Activated naive CD4-positive, alpha-beta T cell treated with anti-CD3 and anti-CD28 coated beads, Interleukin-2, amount 10 ng/mL, durations not matched to agents 7 days and 5 days (primary cell): ENCODE data around the gene TMEM151B.

Experiments used
- CTCF ChIA-PET: fragments of 350-600 bp; sonication (Branson Sonifier 250); formaldehyde crosslinking; loops from one replicate; lab custom pipeline; 2021; ENCODE audit warnings: antibody characterized with exemption; lab: Charles Lee
- DNase-seq: peaks from one replicate; pipeline ENCODE4 v3.0.0-alpha.2; 2020
- H3K27ac Mint-ChIP-seq: one replicate; pipeline ENCODE4 v1.8.0; 2021; ENCODE audit warnings: mild to moderate bottlenecking, moderate library complexity, mixed read lengths
- H3K27me3 Mint-ChIP-seq: one replicate; pipeline ENCODE4 v1.8.0; 2021; ENCODE audit warnings: mild to moderate bottlenecking, mixed read lengths
- H3K36me3 Mint-ChIP-seq: one replicate; pipeline ENCODE4 v1.8.0; 2021; ENCODE audit warnings: mixed read lengths
- H3K4me1 Mint-ChIP-seq: one replicate; pipeline ENCODE4 v1.8.0; 2021; ENCODE audit warnings: mixed read lengths
- H3K4me3 Mint-ChIP-seq: one replicate; pipeline ENCODE4 v1.8.0; 2021; ENCODE audit warnings: mild to moderate bottlenecking, moderate library complexity, mixed read lengths
- H3K9me3 Mint-ChIP-seq: one replicate; pipeline ENCODE4 v1.8.0; 2021; ENCODE audit warnings: mixed read lengths

Gene TMEM151B

DNA sequence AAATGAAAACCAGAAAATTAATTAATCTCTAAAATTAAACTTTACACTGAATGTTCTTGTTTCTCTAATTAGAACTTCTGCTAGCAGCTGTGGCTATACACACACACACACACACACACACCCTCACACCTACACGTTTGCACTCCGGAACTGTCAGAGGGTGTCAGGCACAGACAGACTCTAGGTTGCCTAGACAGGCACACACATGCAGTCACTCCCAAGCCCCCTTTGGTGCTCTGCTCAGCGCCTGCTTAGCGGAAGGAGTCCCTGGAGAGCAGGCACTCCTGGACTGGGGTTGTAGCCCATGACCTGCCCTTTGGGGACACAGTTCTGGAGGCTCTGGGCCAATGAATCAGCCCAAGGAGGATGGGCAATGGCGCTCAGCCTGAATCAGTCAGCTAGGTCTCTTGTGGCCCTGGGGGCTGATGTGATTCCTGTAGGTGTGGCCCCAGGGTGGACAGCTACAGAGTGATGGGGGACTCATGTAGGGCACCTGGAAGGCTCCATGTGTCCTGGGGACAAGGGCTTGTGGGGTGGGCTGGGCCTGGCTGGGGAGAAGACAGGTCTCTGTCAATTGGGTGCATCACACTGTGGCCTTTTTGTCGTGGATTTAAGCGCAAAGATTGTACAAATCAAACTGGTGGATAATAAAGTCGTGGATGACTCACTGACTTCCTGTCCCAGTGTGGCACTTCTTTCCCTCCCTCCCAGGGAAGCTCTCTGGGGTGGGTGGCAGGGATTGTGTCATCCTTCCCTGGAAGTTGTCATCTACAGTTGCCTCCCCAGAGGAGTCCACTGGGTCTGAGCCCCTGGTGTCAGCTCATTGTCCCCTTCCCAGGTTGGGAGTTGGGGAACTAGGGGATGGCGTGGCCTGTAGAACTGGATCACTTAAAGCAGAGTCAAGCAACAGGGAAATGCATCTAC, 8.8 kb downstream of the TMEM151B start:
- Mint-ChIP-seq H3K4me1 (peaks cover 5% of the 10 kb centered on the region), H3K4me3 (no peak overlapping the region), H3K27ac (no peak overlapping the region), H3K27me3 (peaks cover 86% of the 10 kb centered on the region), H3K36me3 (no peaks in the 10 kb centered on the region), H3K9me3 (no peaks in the 10 kb centered on the region)
- CTCF ChIA-PET = interaction anchor here (0.7 to 1.5 kb wide), 4 partner anchors 14 to 61 kb away, joined by 3 to 5 read pairs (median 4); no protein-coding TSS in a partner anchor
- DNase-seq = no peak

DNA sequence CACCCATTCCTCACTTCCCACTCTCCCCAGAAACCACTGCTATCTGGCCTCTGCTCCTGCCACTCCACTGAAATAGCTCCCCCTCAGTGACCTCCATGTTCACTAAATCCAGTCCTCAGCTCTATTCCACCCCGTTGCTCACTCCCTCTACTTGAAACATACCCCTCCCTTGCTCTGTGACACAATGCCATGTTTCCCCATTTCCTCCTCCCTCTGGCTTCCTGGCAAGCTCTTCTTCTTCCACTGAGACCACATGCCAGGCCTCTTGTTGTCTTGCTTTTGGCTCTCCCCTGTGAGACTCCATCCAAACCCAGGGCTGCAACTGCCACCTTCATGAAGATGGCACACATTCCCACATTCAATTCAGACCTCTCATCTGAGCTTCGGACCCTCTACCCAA, 13.9 kb downstream of the TMEM151B start:
- Mint-ChIP-seq H3K27ac (no peak overlapping the region), H3K36me3 (no peaks in the 10 kb centered on the region), H3K4me3 (no peak overlapping the region), H3K9me3 (no peaks in the 10 kb centered on the region), H3K4me1 (no peaks in the 10 kb centered on the region), H3K27me3 (peaks cover 72% of the 10 kb centered on the region)
- CTCF ChIA-PET = interaction anchor here (1.1 kb wide), 1 partner anchor 16 kb away, joined by 4 read pairs; no protein-coding TSS in a partner anchor
- no peak for DNase-seq

DNA sequence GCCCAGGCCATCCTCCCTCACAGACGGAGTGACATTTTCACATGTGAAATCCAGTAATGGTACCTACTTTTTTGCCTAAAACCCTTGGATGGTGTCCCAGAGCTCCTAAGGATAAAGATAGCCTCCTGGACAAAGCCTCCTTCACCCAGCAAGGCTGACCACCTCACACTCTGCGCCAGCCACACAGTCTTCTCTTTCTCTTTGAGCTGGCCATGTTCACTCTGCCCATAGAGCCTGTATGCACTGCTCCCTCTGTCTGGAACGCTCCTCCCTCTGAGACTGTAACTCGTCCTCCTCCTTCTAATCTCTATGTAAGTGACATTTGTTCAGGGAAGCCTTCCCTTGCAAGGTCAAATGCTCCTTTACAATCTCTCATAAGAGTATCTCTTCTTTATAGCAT, 14.6 kb downstream of the TMEM151B start:
- Mint-ChIP-seq H3K4me1 (no peaks in the 10 kb centered on the region), H3K36me3 (no peaks in the 10 kb centered on the region), H3K27me3 (peaks cover 71% of the 10 kb centered on the region), H3K4me3 (no peak overlapping the region), H3K27ac (no peak overlapping the region), H3K9me3 (no peaks in the 10 kb centered on the region)
- CTCF ChIA-PET = no interaction called here
- no peak for DNase-seq

DNA sequence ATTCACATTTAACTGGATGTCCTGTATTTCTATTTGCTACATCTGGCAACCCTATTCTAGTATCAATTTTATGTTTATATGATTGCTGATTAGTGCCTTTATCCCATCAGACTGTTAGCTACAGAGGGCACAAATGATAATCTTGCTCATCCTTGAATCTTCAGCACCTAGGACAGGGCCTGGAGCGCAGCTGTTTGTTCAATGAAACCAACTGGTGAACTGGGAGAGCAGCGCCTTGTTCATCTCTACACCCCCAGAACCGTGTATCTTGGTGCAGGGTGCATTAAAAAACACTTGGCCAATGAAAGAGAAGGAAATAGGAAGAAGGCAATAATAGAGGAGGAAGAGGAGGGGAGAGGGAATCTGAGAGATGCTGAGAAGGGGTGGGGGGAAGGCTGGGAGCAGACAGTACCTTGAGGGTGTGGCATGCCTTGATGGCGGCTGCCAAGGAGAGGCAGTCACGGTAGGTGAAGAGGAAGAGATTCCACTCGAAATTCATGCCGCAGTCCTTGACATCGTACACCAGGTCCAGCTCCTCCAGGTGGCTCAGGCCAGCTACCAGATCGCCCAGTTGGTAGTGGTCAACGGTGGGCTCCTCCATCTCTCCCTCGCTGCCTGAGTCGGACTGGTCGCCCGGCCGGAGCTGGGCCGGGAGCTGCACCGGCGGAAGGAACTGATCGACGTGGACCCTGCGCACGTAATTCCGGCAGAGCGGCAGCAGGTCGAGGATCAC, 15.5 kb downstream of the TMEM151B start:
- peak; percentile 43 for DNase-seq
- Mint-ChIP-seq H3K4me3 (no peak overlapping the region), H3K27ac (no peak overlapping the region), H3K9me3 (no peaks in the 10 kb centered on the region), H3K4me1 (no peaks in the 10 kb centered on the region), H3K27me3 (peaks cover 71% of the 10 kb centered on the region), H3K36me3 (no peaks in the 10 kb centered on the region)
- CTCF ChIA-PET = no interaction called here

DNA sequence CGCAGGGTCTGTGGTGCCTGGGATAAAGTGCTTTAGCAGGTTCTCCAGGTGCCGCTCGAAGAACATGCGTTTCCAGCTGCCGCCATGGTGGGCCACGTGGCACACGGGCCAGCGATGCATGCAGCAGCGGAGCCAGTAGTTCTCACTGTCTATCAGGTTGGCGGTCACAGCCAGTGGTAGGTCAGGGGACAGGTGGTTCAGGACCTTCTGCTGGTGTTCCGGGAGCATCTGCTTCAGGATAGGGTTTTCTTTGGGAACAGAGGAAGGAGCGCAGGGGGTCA, 16.0 kb downstream of the TMEM151B start:
- DNase-seq = no peak
- Mint-ChIP-seq H3K27me3 (peaks cover 74% of the 10 kb centered on the region), H3K9me3 (no peaks in the 10 kb centered on the region), H3K27ac (no peak overlapping the region), H3K36me3 (no peaks in the 10 kb centered on the region), H3K4me3 (no peak overlapping the region), H3K4me1 (no peaks in the 10 kb centered on the region)
- CTCF ChIA-PET = no interaction called here

DNA sequence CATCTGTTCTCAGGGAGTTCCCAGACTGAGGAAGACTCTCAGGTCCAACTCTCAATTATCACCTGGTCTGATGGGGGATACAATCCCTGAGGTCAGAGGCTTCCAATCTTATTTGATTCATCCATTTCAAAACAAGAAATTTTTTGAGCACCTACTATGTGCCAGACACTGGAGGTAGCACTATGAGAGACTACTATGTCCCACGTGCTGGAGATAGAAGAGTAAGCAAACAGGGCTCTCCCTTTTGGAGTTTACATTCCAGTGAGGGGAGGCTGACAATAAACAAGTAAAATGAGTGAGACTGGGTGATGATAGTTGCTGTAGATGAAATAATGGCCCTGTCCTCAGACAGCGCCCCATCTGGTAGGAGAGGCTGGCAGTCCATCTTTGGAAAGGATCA, 16.5 kb downstream of the TMEM151B start:
- Mint-ChIP-seq H3K27me3 (peaks cover 79% of the 10 kb centered on the region), H3K4me3 (no peak overlapping the region)

DNA sequence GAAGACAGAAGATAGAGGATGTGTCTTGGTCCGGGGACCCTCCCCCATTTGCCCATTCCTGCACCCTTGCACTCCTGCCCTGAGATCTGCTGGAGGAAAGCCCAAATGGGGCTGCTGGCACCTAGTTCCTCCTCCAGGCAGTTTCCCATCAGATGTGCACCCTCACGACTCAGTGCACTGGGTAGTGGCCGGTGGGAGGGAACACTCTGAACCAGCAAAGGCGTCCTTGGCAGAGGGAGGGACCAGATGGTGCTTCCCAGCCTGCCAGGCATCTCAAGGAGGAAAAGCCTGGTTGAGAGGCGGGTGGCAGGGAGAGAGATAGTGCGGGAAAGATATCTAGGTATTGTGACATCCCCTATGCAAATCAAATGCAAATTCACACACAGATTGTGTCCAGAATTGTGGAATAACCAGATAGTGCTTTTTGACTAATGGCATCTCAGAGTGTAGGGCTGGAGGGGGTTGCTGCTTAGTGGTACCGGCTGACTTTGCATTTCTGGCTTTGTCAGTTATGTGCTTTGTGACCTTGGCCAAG, 19.5 kb downstream of the TMEM151B start:
- DNase-seq = no peak

More for the DNA sequence above, 16.5 kb downstream of the TMEM151B start:
- DNase-seq = no peak
- no peaks in the 10 kb centered on the region for H3K36me3 Mint-ChIP-seq
- CTCF ChIA-PET = no interaction called here
- H3K9me3 Mint-ChIP-seq = no peaks in the 10 kb centered on the region
- no peak overlapping the region for H3K27ac Mint-ChIP-seq
- no peaks in the 10 kb centered on the region for H3K4me1 Mint-ChIP-seq

DNA sequence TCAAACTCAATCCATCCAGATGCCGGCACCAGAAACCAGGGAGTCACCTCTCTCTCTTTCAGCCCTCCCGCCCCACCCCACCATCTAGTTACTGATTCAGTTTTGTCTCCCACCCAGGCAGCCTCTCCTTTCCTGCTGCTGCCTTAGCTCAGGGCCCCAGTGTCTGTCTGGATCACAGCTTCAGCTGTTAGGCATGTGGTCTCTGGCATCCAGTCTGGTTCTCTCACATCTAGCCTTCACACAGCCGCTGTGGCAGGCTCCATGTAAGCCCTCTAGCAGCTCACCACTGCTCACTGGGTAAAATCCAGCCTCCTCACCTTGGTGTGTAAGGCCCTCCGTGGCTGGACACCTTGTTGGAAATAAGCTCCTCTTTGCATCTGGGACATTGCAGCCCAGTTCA, 21.6 kb downstream of the TMEM151B start:
- H3K27me3 Mint-ChIP-seq = peaks cover 81% of the 10 kb centered on the region
- no peak overlapping the region for H3K4me3 Mint-ChIP-seq
- no peaks in the 10 kb centered on the region for H3K36me3 Mint-ChIP-seq
- H3K9me3 Mint-ChIP-seq = no peaks in the 10 kb centered on the region
- no peaks in the 10 kb centered on the region for H3K4me1 Mint-ChIP-seq
- no peak overlapping the region for H3K27ac Mint-ChIP-seq
- no peak for DNase-seq
- CTCF ChIA-PET = interaction anchor here (0.8 to 1.6 kb wide), 4 partner anchors 12 to 24 kb away, joined by 3 to 6 read pairs (median 4); partner anchors contain the start of gene AARS2

More for the DNA sequence above, 19.5 kb downstream of the TMEM151B start:
- H3K27ac Mint-ChIP-seq = no peak overlapping the region
- peaks cover 79% of the 10 kb centered on the region for H3K27me3 Mint-ChIP-seq
- no peaks in the 10 kb centered on the region for H3K4me1 Mint-ChIP-seq
- CTCF ChIA-PET = no interaction called here
- H3K9me3 Mint-ChIP-seq = no peaks in the 10 kb centered on the region
- no peak overlapping the region for H3K4me3 Mint-ChIP-seq
- H3K36me3 Mint-ChIP-seq = no peaks in the 10 kb centered on the region

DNA sequence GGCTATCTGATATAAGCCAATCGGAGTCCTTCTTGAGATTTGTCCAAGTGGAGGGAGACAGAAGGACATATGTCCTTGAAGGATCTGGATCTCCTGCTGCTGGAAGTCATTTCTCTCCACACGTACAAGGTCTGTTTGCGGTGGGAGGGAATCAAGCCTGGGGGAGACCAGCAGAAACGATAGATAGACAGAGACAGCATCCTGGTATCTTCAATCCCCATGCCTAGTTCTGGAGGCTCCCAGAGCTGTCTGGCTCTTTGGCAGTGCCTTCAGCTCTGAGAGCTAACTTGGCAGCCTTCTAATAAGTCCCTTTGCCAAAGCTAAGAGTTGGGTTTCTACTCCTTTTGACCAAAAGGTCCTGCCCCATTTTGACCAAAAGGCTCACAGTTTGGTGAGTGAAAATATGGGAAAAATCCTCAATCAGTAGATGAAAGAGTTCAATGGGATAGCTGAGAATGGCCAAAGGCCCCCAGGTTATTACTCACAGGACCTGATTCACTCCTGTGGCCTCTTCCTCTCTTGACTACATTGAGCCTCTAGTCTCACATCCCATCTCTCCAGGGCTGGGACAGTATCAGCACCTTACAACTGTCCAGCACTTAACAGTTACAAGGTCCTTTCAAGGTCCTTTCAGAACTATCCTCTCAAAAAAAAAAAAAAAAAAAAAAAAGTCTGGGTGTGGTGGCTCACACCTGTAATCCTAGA, 22.6 kb downstream of the TMEM151B start:
- Mint-ChIP-seq H3K4me3 (no peak overlapping the region), H3K27ac (no peak overlapping the region), H3K36me3 (no peaks in the 10 kb centered on the region), H3K4me1 (peaks cover 2% of the 10 kb centered on the region), H3K9me3 (no peaks in the 10 kb centered on the region), H3K27me3 (peaks cover 81% of the 10 kb centered on the region)
- CTCF ChIA-PET = interaction anchor here (0.6 to 1.6 kb wide), 4 partner anchors 11 to 163 kb away, joined by 3 to 6 read pairs (median 4); partner anchors contain the start of gene AARS2
- DNase-seq = no peak

DNA sequence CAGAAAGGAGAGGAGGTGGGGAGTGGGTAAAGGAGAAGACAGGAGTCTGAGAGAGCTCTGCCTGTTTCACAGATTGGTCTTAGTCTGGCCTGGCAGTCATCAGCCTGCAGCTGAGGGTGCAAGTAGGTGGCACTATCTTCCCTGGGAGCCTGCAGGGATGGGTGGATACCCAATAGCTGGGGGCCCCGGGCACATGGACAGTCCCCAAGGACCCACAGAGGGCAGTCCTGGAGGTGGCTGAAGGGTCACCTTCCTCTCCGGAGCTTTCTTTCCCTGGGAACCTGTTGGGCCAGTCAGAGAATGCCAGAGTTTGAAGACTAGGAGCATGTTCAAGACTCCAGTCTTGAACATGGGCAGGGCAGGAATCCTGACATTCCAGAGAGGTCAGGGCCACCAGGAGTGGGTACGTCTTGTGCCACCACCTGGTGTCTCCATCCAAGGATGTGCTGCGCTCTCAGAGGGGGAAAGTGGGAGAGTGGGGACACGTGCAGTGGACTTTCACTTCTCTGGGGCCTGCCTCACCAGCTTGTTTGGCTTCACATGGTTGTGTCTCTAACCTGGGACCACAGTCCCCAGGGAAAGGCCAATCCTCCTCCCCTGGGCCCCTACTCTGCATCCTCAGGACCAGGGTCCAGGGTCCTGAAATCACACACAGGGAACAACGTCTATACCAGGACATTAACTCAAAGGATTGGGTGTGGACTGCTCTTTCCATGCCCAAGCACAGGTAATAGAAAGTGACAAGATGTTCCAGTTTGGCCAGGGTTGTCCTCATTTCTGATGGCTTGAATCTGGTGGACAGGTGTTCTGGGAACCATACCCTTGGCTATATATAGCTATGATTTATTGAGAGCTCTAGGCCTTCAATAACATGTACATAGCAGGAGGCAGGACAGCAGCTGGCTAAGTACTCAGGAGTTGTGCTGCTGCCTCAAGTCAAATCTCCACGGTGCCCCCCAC, 24.9 kb downstream of the TMEM151B start:
- DNase-seq = no peak
- Mint-ChIP-seq H3K4me3 (no peak overlapping the region), H3K36me3 (peaks cover 1% of the 10 kb centered on the region), H3K27ac (no peak overlapping the region), H3K27me3 (peaks cover 84% of the 10 kb centered on the region), H3K4me1 (peaks cover 6% of the 10 kb centered on the region), H3K9me3 (no peaks in the 10 kb centered on the region)
- CTCF ChIA-PET = interaction anchor here (0.8 to 2.8 kb wide), 6 partner anchors 10 to 126 kb away, joined by 3 to 18 read pairs (median 5); partner anchors contain the start of gene AARS2

DNA sequence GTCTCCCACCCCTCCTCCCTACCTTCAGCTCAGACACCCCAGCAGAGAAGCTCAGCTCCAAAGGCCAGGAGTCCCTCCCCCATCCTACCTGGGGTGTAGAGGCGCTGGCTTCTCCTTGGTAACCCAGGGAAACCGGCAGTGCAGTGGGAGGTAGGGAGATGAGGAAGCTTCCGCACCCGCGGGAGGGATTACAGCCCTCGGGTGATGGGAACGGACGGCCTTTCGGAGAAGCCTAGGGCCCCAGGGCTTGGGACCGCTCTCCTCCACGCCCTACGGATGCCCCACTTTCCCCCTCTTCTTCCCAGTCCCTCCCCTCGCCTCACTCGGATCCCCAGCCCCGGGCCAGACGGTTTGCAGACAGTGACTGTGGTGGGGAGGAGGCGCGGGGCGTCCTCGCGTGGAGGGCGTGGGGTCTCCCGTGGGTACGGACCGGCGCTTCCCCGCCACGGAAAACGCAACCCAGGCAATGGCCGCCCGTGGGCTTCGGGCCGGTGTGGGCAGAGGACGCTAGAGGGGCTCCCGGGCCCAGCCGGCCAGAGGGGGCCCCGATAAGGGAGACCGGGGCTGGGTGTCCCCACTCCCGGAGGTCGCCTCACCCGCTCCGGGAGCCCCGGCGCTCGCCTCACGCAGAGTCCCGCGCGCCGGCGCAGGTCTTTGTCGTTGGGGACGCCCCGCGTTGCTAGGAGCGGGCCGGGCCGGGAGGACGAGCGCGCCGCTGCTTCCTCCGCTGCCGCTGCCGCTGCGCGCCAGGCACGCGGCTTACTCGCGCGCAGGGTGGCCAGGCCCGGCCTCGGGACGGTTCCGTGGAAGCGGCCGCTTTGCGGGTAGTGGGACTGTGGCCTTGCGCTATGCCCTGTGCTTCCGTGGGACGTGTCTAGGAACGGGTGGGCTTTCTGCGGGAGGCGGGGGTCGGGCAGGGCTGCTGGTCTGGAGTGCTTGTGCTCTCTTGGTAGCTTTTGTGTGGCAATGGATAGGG, 27.1 kb downstream of the TMEM151B start:
- CTCF ChIA-PET = interaction anchor here (1.1 to 2.7 kb wide), 5 partner anchors 9 to 41 kb away, joined by 4 to 14 read pairs (median 4); no protein-coding TSS in a partner anchor
- H3K9me3 Mint-ChIP-seq = no peaks in the 10 kb centered on the region

More for the DNA sequence above, 27.1 kb downstream of the TMEM151B start:
- Mint-ChIP-seq H3K27me3 (peaks cover 64% of the 10 kb centered on the region), H3K27ac (peak overlapping the region; percentile 12), H3K36me3 (peaks cover 8% of the 10 kb centered on the region), H3K4me3 (peak overlapping the region; percentile 18), H3K4me1 (peaks cover 6% of the 10 kb centered on the region)
- DNase-seq = peak; percentile 68
